ENCODE measurements around the gene SMARCC2. TPM values are rescaled to one million over a fixed set of nuclear protein-coding genes. Genes with fewer than 3 reads are reported as not detected.
"Not testable (repeated sequence)": the region's sequence is repeated elsewhere in the genome, so short reads cannot be mapped to it uniquely, and the experiment has no call there.

Gene SMARCC2
- total and polyA plus RNA-seq, 5 experiments from 2014 or later = 46.3 to 197 (median 70.4) TPM

DNA sequence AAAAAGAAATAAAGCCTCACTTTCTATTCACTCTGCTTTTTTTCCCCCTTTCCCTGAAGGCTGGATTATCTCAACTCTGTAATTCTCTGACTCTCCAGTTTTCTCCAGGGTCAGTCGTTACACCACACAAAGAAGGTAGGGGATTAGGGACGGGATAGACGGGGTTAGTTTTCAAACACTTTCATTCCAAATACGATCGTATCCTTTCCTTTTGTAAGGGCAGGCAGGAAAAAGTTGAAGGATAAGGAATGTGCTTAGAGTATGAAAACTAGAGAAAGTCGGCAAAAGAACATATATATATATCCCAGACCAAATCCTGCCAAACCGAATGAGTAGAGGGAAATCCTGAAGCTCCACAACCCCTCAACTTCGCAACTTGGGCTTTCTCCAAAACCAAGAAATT is 61.8 kb downstream of the SMARCC2 start:
- H3K36me3 Mint-ChIP-seq = peaks cover 0 to 30% (median 27%) of the 10 kb centered on the region in 3 donors
- peaks cover 32 to 76% (median 56%) of the 10 kb centered on the region in 4 donors for H3K4me1 Mint-ChIP-seq
- H3K27me3 Mint-ChIP-seq = no peaks in the 10 kb centered on the region
- DNase-seq (no peak), ATAC-seq (no peak)
- POLR2A ChIA-PET = interaction anchor here (0.9 to 17.5 kb wide), 21 partner anchors 10 to 344 kb away, joined by 3 to 284 read pairs (median 5); partner anchors contain the start of genes ANKRD52, CNPY2, MYL6 and PA2G4
- H3K4me3 Mint-ChIP-seq = peak overlapping the region; percentile 97 to 100 (median 99)
- peaks cover 0 to 2% (median 0%) of the 10 kb centered on the region in 9 donors for H3K9me3 Mint-ChIP-seq
- H3K27ac Mint-ChIP-seq = peak overlapping the region; percentile 90 to 99 (median 95)

GRCh38 chr12:56126732-56127239 is 62.5 kb downstream of the SMARCC2 start:
- H3K4me3 Mint-ChIP-seq = peak overlapping the region in 9 of 10 donors; percentile 8 to 99 (median 44)
- ATAC-seq = no peak

GRCh38 chr12:56124133-56124532 is 65.2 kb downstream of the SMARCC2 start:
- POLR2A ChIA-PET = interaction anchor here (0.6 to 17.5 kb wide), 9 partner anchors 7 to 130 kb away, joined by 3 to 284 read pairs (median 11); partner anchors contain the start of genes MYL6, PA2G4, RNF41 and RPL41
- ATAC-seq (no peak), DNase-seq (no peak)
- Mint-ChIP-seq H3K36me3 (peaks cover 0 to 12% (median 0%) of the 10 kb centered on the region in 3 donors), H3K4me3 (no peak overlapping the region), H3K4me1 (peaks cover 22 to 54% (median 37%) of the 10 kb centered on the region in 4 donors), H3K27ac (peak overlapping the region in 7 of 10 donors; percentile 9 to 75 (median 41)), H3K27me3 (no peaks in the 10 kb centered on the region), H3K9me3 (no peaks in the 10 kb centered on the region)

More at GRCh38 chr12:56126732-56127239, 62.5 kb downstream of the SMARCC2 start:
- DNase-seq = no peak
- peaks cover 0 to 25% (median 20%) of the 10 kb centered on the region in 3 donors for H3K36me3 Mint-ChIP-seq
- peaks cover 0 to 2% (median 0%) of the 10 kb centered on the region in 9 donors for H3K9me3 Mint-ChIP-seq
- POLR2A ChIA-PET = interaction anchor here (1.2 to 17.5 kb wide), 14 partner anchors 9 to 337 kb away, joined by 3 to 284 read pairs (median 10); partner anchors contain the start of genes CNPY2, MYL6, MYL6B and PA2G4
- H3K27me3 Mint-ChIP-seq = no peaks in the 10 kb centered on the region
- peaks cover 32 to 69% (median 50%) of the 10 kb centered on the region in 4 donors for H3K4me1 Mint-ChIP-seq
- peak overlapping the region; percentile 43 to 99 (median 95) for H3K27ac Mint-ChIP-seq

GRCh38 chr12:56122637-56123036 is 66.6 kb downstream of the SMARCC2 start:
- H3K27ac Mint-ChIP-seq = peak overlapping the region in 6 of 10 donors; percentile 40 to 85 (median 68)
- H3K9me3 Mint-ChIP-seq = no peaks in the 10 kb centered on the region
- ATAC-seq = no peak
- H3K27me3 Mint-ChIP-seq = no peaks in the 10 kb centered on the region
- H3K36me3 Mint-ChIP-seq = peaks cover 3 to 16% (median 3%) of the 10 kb centered on the region in 3 donors
- no peak for DNase-seq
- POLR2A ChIA-PET = interaction anchor here (0.6 to 17.5 kb wide), 8 partner anchors 26 to 506 kb away, joined by 3 to 284 read pairs (median 4); partner anchors contain the start of genes MYL6 and SMARCC2
- peaks cover 32 to 63% (median 46%) of the 10 kb centered on the region in 4 donors for H3K4me1 Mint-ChIP-seq
- H3K4me3 Mint-ChIP-seq = no peak overlapping the region

DNA sequence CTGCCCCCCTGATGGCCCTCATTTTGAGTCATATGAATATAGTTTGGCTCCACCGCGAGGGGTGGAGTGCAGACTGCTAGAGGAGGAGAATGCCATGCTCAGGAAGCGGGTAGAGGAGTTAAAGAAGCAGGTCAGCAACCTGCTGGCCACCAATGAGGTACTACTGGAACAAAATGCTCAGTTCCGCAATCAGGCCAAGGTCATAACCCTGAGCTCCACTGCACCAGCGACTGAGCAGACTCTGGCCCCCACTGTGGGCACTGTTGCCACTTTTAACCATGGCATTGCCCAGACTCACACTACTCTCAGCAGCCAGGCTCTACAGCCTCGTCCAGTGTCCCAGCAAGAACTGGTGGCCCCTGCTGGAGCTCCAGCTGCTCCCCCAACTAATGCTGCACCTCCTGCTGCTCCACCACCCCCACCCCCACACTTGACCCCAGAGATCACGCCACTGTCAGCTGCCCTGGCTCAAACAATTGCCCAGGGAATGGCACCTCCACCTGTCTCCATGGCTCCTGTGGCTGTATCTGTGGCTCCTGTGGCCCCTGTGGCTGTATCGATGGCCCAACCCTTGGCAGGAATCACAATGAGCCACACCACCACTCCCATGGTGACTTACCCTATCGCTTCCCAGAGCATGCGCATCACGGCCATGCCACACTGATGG is 67.9 kb downstream of the SMARCC2 start:
- DNase-seq (no peak), ATAC-seq (no peak)
- Mint-ChIP-seq H3K9me3 (no peaks in the 10 kb centered on the region), H3K27me3 (no peaks in the 10 kb centered on the region), H3K36me3 (peaks cover 11 to 29% (median 14%) of the 10 kb centered on the region in 3 donors), H3K4me1 (peaks cover 31 to 61% (median 45%) of the 10 kb centered on the region in 4 donors), H3K27ac (peak overlapping the region in 2 of 10 donors; percentile 9 to 60), H3K4me3 (no peak overlapping the region)
- POLR2A ChIA-PET = interaction anchor here (0.7 to 17.5 kb wide), 3 partner anchors 39 to 101 kb away, joined by 3 to 284 read pairs (median 163); partner anchors contain the start of genes MYL6 and SMARCC2

DNA sequence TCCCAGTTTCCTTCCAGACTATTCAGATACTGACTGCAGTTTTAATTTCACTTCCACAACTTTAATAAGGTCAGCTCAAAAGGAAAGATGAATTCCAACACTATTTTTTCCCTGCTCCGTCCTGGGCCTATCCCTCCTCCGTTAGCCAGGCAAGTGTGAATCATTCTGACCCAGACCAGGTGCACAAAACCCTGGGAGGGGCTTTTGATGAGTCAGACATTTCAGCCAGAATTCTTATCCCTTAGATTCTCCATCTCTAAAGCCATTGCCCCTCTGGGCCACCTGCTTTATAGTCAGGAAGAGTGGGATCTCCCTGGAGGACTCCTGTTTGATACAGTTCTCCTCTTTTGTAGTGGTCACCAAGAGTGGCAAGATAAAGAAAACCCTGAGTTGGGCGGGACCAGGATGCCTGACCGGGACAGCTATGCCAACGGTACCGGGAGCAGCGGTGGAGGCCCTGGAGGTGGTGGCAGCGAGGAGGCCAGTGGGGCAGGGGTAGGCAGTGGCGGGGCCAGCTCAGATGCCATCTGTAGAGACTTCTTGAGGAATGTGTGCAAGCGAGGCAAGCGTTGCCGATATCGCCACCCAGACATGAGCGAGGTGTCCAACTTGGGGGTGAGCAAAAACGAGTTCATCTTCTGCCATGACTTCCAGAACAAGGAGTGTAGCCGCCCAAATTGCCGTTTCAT is 69.0 kb downstream of the SMARCC2 start:
- no peak for ATAC-seq
- peak overlapping the region in 1 of 10 donors; percentile 7 for H3K4me3 Mint-ChIP-seq
- no peaks in the 10 kb centered on the region for H3K27me3 Mint-ChIP-seq
- H3K9me3 Mint-ChIP-seq = no peaks in the 10 kb centered on the region
- POLR2A ChIA-PET = interaction anchor here (0.7 to 17.5 kb wide), 10 partner anchors 8 to 159 kb away, joined by 3 to 284 read pairs (median 30); partner anchors contain the start of genes ANKRD52, ESYT1, PA2G4 and RNF41
- H3K27ac Mint-ChIP-seq = peak overlapping the region in 8 of 10 donors; percentile 20 to 99 (median 66)
- peaks cover 27 to 53% (median 40%) of the 10 kb centered on the region in 4 donors for H3K4me1 Mint-ChIP-seq
- DNase-seq = no peak
- H3K36me3 Mint-ChIP-seq = peaks cover 11 to 29% (median 14%) of the 10 kb centered on the region in 3 donors

- DNase-seq = peak in 9 of 10 donors; percentile 40 to 83 (median 55)
- H3K4me3 Mint-ChIP-seq = peak overlapping the region; percentile 95 to 99 (median 98)
- POLR2A ChIA-PET = interaction anchor here (0.6 to 17.5 kb wide), 16 partner anchors 9 to 381 kb away, joined by 3 to 284 read pairs (median 12); partner anchors contain the start of genes ANKRD52, ESYT1, MYL6 and MYL6B
- H3K27me3 Mint-ChIP-seq = no peaks in the 10 kb centered on the region
- peaks cover 27 to 47% (median 41%) of the 10 kb centered on the region in 4 donors for H3K4me1 Mint-ChIP-seq
- H3K27ac Mint-ChIP-seq = peak overlapping the region; percentile 91 to 100 (median 98)
- ATAC-seq = no peak
- peaks cover 11 to 29% (median 14%) of the 10 kb centered on the region in 3 donors for H3K36me3 Mint-ChIP-seq
- no peaks in the 10 kb centered on the region for H3K9me3 Mint-ChIP-seq
Measured at GRCh38 chr12:56119361-56119796, 69.9 kb downstream of the SMARCC2 start.

DNA sequence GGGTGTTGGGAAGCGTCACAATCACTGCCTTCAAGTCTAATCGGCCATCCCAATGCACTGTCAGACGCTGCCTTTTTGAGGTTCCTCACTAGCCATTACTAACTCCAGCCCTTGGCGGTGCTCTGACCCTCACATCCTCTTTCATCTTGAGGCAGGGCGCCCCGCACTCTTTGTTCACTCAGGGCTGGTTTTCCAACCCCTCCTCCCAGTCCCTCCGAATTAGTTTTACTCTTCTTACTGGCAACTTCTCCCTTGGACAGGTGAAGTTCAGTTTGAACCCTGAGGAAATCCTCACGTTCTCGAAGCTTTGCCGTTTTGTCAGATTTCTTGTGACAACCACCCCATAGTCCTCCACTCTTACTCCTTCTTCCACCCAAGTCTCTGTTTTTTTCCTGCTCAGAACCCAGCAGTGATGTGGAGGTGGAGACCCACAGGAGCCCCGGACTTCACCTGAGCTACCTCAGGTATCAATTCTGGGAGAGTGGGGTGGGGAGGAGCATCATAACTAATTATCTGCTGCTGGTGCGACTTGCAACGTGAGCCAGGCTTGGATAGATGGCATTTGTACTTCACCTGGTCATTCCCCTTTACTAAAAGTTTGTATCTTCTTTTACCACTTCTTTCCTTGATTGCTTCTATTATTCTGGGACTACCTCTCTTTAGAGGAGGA is 70.5 kb downstream of the SMARCC2 start:
- Mint-ChIP-seq H3K27ac (peak overlapping the region; percentile 91 to 100 (median 98)), H3K27me3 (no peaks in the 10 kb centered on the region), H3K4me3 (peak overlapping the region; percentile 95 to 99 (median 98)), H3K36me3 (peaks cover 11 to 32% (median 14%) of the 10 kb centered on the region in 3 donors), H3K4me1 (peaks cover 27 to 46% (median 39%) of the 10 kb centered on the region in 4 donors), H3K9me3 (no peaks in the 10 kb centered on the region)
- ATAC-seq = no peak
- POLR2A ChIA-PET = interaction anchor here (0.6 to 17.5 kb wide), 39 partner anchors 10 to 606 kb away, joined by 3 to 284 read pairs (median 5); partner anchors contain the start of genes ANKRD52, CNPY2, COQ10A and DGKA
- DNase-seq = no peak

DNA sequence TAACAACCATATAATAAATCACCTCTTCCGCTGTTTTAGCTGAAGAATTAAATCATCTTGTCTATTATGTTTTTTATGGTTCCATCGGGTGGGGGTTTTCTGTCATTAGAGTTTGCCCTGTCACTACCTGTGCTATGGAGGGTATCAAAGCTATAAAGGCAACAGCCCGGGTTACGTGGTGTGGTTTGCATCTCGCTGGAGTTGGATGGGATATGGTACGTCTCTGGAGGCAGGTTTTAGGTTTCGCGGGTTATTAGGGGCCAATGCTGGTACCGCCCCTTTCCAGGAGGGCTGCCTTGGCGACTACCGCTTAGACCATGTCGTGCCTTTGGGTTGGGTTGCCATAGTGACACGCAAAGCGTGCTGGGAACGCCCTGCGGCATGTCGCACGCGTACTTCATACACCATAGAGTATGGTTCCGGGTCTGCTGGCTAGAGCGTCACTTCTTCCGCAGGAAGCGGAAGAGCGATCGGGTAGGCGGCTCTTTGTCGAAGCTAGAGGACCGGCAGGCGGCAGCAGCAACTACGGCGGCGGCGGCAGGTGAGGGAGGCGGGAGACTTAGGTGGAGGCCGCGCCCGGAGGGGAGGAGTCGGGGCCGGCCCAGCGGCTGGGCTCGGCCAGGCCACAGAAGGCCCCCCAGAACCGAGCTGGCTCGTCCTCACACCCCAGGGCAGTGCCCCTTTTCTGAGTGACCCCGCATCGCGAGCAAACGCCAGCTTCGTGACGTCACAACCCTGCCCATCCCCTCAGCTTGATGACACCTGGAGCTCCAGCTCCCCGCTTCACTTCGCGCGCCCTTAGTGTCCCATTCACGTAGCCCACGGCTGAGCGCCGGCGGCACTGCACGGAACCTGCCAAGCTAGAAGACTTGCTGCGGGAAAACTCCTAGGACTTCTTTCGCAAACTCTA is 71.2 kb downstream of the SMARCC2 start, which contains the start of gene ZC3H10:
ZC3H10 (plus strand) TSS at position 489 of the 910 bp plus-strand sequence. CDS start 2,297 bp downstream, outside the sequence.
- peaks cover 11 to 40% (median 14%) of the 10 kb centered on the region in 3 donors for H3K36me3 Mint-ChIP-seq
- POLR2A ChIA-PET = interaction anchor here (0.6 to 17.5 kb wide), 52 partner anchors 11 to 962 kb away, joined by 3 to 284 read pairs (median 5); partner anchors contain the start of genes ANKRD52, CNPY2, COQ10A and DGKA

DNA sequence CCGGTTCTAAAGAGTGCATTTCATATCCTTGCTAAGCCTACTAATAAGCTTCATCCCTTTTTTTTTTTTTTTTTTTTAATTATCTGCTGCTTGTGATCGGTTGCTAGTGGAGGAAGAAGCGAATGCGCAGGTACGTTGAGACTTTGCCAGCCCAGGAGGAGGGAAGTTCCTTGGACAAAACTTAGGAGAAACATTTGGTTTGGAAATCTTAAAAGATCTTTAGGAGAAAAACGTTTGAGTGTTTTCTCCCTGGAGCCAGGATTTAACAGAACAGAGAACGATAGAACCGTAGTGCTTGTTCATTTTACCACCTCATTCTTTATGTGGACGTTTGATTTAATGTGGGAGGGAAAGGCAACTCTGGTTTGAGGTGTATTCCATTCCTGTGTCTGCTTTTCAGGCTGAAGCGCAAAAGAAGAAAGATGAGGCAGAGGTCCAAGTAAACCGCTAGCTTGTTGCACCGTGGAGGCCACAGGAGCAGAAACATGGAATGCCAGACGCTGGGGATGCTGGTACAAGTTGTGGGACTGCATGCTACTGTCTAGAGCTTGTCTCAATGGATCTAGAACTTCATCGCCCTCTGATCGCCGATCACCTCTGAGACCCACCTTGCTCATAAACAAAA is 72.1 kb downstream of the SMARCC2 start:
- H3K27me3 Mint-ChIP-seq, ATAC-seq, H3K9me3 Mint-ChIP-seq: not testable (repeated sequence)
- H3K4me3 Mint-ChIP-seq = peak overlapping the region; percentile 95 to 99 (median 98)
- H3K27ac Mint-ChIP-seq = peak overlapping the region; percentile 92 to 100 (median 98)
- peak in 1 of 10 donors; percentile 32 for DNase-seq
- H3K4me1 Mint-ChIP-seq = peaks cover 27 to 45% (median 38%) of the 10 kb centered on the region in 4 donors
- peaks cover 14 to 48% (median 14%) of the 10 kb centered on the region in 3 donors for H3K36me3 Mint-ChIP-seq
- POLR2A ChIA-PET = interaction anchor here (0.6 to 17.5 kb wide), 42 partner anchors 8 to 963 kb away, joined by 3 to 284 read pairs (median 4); partner anchors contain the start of genes CD63, CNPY2, DGKA and ERBB3

More for the DNA sequence above, 71.2 kb downstream of the SMARCC2 start, which contains the start of gene ZC3H10:
- Mint-ChIP-seq H3K4me1 (peaks cover 27 to 46% (median 38%) of the 10 kb centered on the region in 4 donors), H3K4me3 (peak within 1 kb of the TSS; percentile 95 to 99 (median 98)), H3K27me3 (no peaks in the 10 kb centered on the region), H3K9me3 (no peaks in the 10 kb centered on the region), H3K27ac (peak within 1 kb of the TSS; percentile 92 to 100 (median 98))
- ATAC-seq (peak; percentile 74 to 82), DNase-seq (peak; percentile 85 to 99 (median 97))
